HG03066 (cell line): ENCODE data around the gene F13A1.

Experiments used
- ATAC-seq: cut with Tn5 transposase; IDR thresholded peaks from one replicate; pipeline ENCODE4 v1.9.1; 2021; ENCODE audit warnings: low read depth; ENCODE audit not compliant: unreplicated experiment

Gene F13A1

GRCh38 chr6:6319952-6320811, at the start of gene F13A1:
F13A1 (minus strand) TSS chr6:6320662; CDS start chr6:6318664, 1,998 bp downstream.
- ATAC-seq, result peak; percentile 61

- no peak for ATAC-seq
Measured at GRCh38 chr6:6368684-6369052, 48.2 kb upstream of the F13A1 start.

- ATAC-seq, result no peak
Measured at GRCh38 chr6:6368040-6368683, 47.7 kb upstream of the F13A1 start.

DNA sequence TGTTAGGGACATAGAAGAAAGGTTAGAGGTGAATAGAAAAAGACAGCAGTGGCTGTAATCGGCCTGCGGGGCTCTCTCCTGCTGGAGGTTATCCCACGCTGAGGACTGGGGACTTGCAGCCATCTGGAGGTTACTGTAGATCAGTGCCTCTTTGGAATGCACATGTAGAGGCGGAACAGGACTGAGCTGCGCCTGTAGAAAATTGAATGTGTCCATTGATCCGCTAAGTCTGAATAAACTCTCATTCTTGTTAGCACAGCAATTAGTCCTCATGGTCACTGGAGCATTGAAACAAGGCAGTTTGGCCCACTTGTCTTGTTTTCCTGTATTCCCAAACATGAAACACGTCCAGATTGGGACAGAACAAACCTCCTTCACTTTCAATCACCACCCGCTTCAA, 46.3 kb upstream of the F13A1 start:
- no peak for ATAC-seq

- no peak for ATAC-seq
Measured at GRCh38 chr6:6365242-6365641, 44.8 kb upstream of the F13A1 start.

DNA sequence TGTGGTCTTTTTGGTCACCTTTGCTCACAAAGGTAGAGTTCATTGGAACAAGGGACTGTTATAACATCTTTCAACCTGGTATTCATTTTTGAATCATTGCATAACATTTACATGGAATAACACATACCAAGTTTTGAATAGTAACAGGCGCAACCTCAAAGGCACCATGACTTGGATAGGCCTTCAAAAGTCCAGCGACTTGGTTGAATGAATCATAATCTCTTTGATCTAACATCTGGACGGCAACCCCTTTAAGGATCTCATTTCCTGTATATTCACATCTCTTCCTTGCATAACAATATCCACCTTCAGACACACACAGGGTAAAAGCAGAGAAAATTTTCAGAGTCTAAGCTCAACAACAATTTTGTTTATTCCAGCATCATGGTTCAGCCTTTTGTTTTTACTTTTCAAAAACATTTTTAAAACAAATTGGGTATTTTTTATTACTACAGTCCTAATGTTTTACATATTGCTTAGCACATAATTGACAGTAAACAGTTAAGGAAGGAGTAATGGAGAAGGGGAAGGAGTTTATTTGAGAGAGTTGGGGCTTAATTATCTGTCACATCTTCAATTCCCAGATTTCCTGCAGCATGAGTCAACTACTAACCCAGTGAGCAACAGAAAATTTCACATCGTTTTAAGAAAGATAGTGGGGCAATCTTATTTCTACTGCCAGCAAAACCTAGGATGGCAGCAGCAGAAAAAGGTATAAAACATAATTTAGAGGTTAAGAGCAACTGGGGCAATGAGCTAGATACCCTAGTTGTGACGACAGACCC, 41.8 kb upstream of the F13A1 start:
- no peak for ATAC-seq

- no peak for ATAC-seq
Measured at GRCh38 chr6:6357530-6357929, 37.1 kb upstream of the F13A1 start.

- no peak for ATAC-seq
Measured at GRCh38 chr6:6357032-6357431, 36.6 kb upstream of the F13A1 start.

DNA sequence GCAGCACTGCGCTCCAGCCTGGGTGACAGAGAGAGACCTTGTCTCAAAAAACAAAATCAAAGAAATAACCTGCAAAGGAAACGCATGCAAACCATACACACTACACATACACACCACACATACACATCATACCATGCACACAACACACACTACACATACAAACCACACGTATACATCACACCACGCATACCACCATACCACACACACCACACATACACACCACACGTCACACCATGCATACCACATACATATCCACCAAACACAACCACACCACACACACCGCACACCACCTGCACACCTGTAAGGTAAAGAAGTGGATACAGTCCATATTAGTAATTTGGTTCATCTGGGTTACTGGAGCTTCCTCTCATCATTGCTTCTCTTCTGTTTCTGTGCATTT, 32.3 kb upstream of the F13A1 start:
- no peak for ATAC-seq

DNA sequence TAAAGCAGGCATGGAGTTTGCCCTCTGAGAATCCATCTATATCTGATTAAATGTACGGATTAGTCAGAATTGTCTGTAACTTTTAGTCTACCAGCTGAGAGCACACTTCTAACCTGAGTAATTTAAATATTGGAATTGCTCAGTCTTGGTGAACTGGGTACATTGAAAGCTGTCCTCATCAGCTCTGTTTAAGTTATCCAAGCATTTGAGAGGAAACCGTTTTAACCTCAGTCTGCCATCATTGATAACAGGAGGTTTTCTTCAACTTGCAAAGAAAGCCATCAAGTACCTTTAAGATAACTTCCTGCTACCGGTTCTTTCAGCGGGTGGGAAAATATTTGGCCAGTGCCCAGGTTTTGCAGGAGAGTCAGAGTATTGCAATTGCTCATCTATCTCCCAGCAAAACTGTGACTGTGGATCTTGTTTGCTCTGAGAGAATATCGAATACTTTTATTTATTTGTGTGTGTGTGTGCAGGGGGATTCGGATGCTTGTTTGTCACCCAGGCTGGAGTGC, 31.1 kb upstream of the F13A1 start:
- no peak for ATAC-seq

GRCh38 chr6:6350696-6351095, 30.2 kb upstream of the F13A1 start:
- ATAC-seq, result no peak

DNA sequence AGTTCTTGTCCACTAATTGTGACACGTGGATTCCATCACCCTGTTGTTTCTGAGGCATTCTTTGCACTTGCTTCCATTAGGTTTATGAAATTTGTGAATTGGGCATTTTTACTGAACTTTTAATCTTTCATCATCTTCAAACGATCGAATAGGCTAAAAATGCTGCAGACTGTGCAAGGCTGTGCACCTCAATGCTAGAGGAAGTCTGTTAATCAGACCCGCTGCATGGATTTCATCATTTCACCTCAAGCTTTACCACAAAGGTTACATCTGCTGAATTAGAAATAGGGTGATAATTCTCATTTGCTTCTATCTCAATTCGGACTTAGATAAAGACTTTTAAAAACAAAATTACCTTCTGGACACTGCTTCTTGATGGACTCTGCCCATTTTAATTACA, 27.8 kb upstream of the F13A1 start:
- ATAC-seq, result no peak

- ATAC-seq, result no peak
Measured at GRCh38 chr6:6346427-6347023, 26.1 kb upstream of the F13A1 start.

GRCh38 chr6:6333501-6333900, 13.0 kb upstream of the F13A1 start:
- ATAC-seq, result no peak

DNA sequence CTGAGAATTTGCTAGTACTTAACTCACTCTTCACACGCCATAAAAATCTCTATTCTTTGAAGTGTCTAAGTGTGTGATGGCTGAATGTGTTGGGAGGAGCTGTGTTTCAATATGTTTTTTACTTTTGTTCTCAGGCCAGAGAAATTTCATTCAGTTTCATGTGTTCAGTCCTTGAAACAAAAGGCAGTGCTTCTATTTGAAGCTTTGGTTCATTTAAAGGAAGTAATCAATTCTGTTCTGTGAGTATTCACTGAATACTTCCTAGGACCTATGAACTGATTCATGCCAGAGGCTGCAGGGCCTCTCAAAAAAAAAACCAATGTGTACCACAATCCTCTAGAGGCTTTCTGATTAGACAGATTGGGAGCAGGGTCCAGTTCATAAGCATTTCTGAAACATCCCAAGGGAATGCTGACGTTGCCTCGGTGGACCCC, 12.4 kb upstream of the F13A1 start:
- ATAC-seq, result peak; percentile 39

- ATAC-seq, result peak; percentile 63
Measured at GRCh38 chr6:6331946-6332601, 11.6 kb upstream of the F13A1 start.

DNA sequence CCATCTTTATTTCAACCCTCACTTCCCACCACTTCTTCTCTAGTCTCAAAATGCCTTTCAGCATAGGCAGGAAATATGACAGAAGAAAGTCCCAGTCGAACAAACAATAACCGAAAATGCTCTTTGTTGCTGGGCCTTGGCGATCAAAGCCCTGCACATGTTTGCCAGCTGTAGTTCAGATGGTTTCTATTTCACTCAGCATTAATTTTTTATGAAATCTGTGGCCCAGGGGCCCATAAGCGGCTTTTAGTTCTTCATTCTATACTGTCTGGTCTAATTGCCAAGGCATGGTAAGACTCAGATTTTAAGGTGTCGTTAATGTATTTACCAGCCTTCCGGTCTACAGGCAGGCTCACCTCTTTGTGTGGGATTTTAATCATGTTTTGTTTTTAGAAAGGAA, 10.9 kb upstream of the F13A1 start:
- peak; percentile 57 for ATAC-seq

DNA sequence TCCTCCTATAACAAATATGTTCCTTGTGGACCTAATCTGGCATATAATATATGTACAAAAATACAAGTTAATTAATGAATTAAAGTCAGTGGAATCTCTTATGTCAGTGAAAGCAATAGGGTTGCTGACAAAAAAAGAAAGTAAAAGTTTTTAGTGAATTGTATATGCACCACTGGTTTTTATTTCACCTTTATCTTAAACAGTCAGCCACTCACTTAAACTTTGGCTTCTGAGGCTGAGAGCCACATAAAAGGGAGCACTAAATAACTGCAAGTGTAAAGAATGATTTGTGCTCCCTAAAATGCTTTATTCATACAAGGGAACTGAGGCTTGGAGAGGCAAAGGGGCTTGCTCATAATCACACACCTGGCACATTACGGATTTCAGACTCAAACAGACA, 9.9 kb upstream of the F13A1 start:
- ATAC-seq, result no peak

DNA sequence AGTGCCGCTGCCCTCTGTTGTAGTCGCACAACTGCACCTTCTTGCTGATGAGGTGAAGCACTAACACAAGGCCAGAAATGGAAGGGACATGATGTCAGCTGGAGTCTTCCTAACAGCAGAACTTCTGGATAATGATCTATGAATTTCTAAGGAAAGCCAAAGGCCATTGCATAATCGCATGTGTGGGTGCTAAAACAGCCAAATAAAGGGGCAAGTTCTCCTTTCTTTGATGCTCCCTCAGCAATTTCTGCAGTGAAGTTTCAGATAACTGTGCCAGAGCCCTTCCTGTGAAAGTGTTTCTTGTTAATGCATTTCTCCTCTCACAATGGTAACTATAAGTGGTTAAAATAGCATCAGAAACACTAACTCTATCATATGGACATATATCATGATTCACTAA, 8.0 kb upstream of the F13A1 start:
- ATAC-seq, result no peak

- no peak for ATAC-seq
Measured at GRCh38 chr6:6323352-6323751, 2.9 kb upstream of the F13A1 start.
